NCI-H69 (cell line): ENCODE measurements around the gene ABCG8.

Source experiments
- DNase-seq: peaks from one replicate; lab custom pipeline; 2025; lab: John Stamatoyannopoulos, UW

ABCG8 gene

GRCh38 chr2:43925431-43925830, 86.7 kb downstream of the ABCG8 start:
- no peak for DNase-seq

- no peak for DNase-seq
These were observed 88.7 kb downstream of the ABCG8 start for GRCh38 chr2:43927442-43927841.

DNA sequence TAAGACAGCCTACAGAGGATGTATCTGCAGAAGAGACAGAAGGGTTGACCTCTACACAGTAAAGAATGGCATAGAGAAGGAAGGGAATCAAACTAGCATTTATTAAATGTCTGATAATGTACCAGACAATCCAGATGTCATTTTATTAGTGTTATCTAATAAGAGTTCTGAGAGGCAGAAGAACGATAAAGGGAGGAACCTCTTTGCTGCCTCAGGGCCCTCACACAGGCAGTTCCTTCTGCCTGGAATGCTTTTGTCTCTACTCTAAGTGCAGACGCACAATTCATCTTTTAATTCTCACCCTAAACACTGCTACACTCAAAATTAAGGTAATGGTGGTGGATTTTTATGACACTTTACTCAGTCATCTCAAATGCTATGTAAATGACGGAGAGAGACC, 92.5 kb downstream of the ABCG8 start:
- no peak for DNase-seq
